H1 (cell line): ENCODE results near the gene HS3ST6. TPM values are rescaled to one million over a fixed set of nuclear protein-coding genes. Genes with fewer than 3 reads are reported as not detected.

Source experiments
- CTCF ChIA-PET: fragments of 300-600 bp; sonication (Branson Sonifier 250); formaldehyde crosslinking; loops from one replicate; lab custom pipeline; 2021; ENCODE audit not compliant: partially characterized antibody; lab: Charles Lee
- POLR2A ChIA-PET: fragments of 300-600 bp; sonication (Branson Sonifier 250); formaldehyde crosslinking; loops from one replicate; lab custom pipeline; 2021; ENCODE audit warnings: inconsistent platforms; ENCODE audit not compliant: partially characterized antibody; lab: Charles Lee
- DNase-seq, 2 experiments: peaks; one replicate each; pipeline versions ENCODE4 v3.0.0 to v3.0.0-alpha.2; 2010 to 2022; ENCODE audit warnings: low spot score in 2 of 2, low read depth in 1 of 2, mixed read lengths in 1 of 2
- FAIRE-seq: peaks from 2 replicates; lab custom pipeline; 2011; peaks lifted over from hg19 to GRCh38; lab: Jason Lieb, UNC
- H2AFZ ChIP-seq: 2 replicates; pipeline ENCODE4 v1.8.1; 2012; ENCODE audit warnings: low read length, inconsistent platforms
- H2AK5ac ChIP-seq: 2 replicates; pipeline ENCODE4 v1.6.1; 2013; ENCODE audit warnings: low read depth, low read length
- H2BK120ac ChIP-seq: replicated peaks from 2 replicates; pipeline ENCODE3; 2013; ENCODE audit warnings: low read depth, low read length, inconsistent platforms
- H2BK12ac ChIP-seq: 2 replicates; pipeline ENCODE4 v1.6.1; 2013; ENCODE audit warnings: low read depth, low read length
- H2BK15ac ChIP-seq: 2 replicates; pipeline ENCODE4 v1.6.1; 2013; ENCODE audit warnings: low read length
- H2BK20ac ChIP-seq: 2 replicates; pipeline ENCODE4 v1.6.1; 2013; ENCODE audit warnings: low read length
- H2BK5ac ChIP-seq: 2 replicates; pipeline ENCODE4 v1.6.1; 2013; ENCODE audit warnings: low read depth, low read length
- H3K14ac ChIP-seq: 2 replicates; pipeline ENCODE4 v1.6.1; 2013; ENCODE audit warnings: inconsistent platforms; ENCODE audit not compliant: insufficient read length
- H3K18ac ChIP-seq: 2 replicates; pipeline ENCODE4 v1.6.1; 2013; ENCODE audit warnings: low read length; ENCODE audit errors: extremely low read depth
- H3K23ac ChIP-seq: 2 replicates; pipeline ENCODE4 v1.6.1; 2013; ENCODE audit warnings: inconsistent platforms; ENCODE audit not compliant: insufficient read length
- H3K23me2 ChIP-seq: 2 replicates; pipeline ENCODE4 v1.6.1; 2013; ENCODE audit warnings: low read depth, low read length
- H3K27ac ChIP-seq: 2 replicates; pipeline ENCODE4 v1.6.1; 2011; ENCODE audit warnings: low read depth, low read length, inconsistent platforms
- H3K27me3 ChIP-seq, 4 experiments: replicated peaks in 1 of 4; 1 replicate in 1 of 4; 2 replicates in 3 of 4; pipeline versions ENCODE4 v1.6.1 to v1.8.1; 2011 to 2013; ENCODE audit warnings: low read length in 3 of 4, mild to moderate bottlenecking in 3 of 4, inconsistent platforms in 2 of 4, mixed read lengths in 2 of 4, moderate library complexity in 1 of 4; ENCODE audit not compliant: control insufficient read depth in 3 of 4, insufficient read depth in 3 of 4; ENCODE audit errors: extremely low read depth in 1 of 4
- H3K36me3 ChIP-seq, 4 experiments: 2 replicates each; pipeline versions ENCODE4 v1.6.1 to v1.8.1; 2011 to 2013; ENCODE audit warnings: mild to moderate bottlenecking in 4 of 4, low read length in 3 of 4, moderate library complexity in 2 of 4, control low read depth in 1 of 4, inconsistent platforms in 1 of 4; ENCODE audit not compliant: insufficient read depth in 4 of 4, control insufficient read depth in 2 of 4
- H3K4ac ChIP-seq: replicated peaks from 2 replicates; pipeline ENCODE3; 2013; ENCODE audit warnings: low read length, low read depth, mixed read lengths, inconsistent platforms; ENCODE audit not compliant: insufficient read length
- H3K4me1 ChIP-seq, 4 experiments: replicated peaks in 1 of 4; 1 replicate in 1 of 4; 2 replicates in 3 of 4; pipeline versions ENCODE4 v1.6.1 to v1.8.1; 2011 to 2013; ENCODE audit warnings: low read length in 3 of 4, inconsistent platforms in 2 of 4, mixed read lengths in 1 of 4; ENCODE audit not compliant: insufficient read depth in 4 of 4, control insufficient read depth in 3 of 4
- H3K4me2 ChIP-seq, 2 experiments: 2 replicates each; pipeline versions ENCODE4 v1.6.1 to v1.8.1; 2011 to 2013; ENCODE audit warnings: low read depth in 2 of 2, low read length in 2 of 2, control low read depth in 1 of 2, inconsistent platforms in 1 of 2, mild to moderate bottlenecking in 1 of 2; ENCODE audit not compliant: insufficient read depth in 1 of 2
- H3K4me3 ChIP-seq, 4 experiments: fragments of 200-600, 300-600 bp in 1 of 4; sonication (generic), shearing (Covaris generic), sonication (Bioruptor Twin) in 1 of 4; 2 replicates each; pipeline versions ENCODE4 v1.5.1 to v1.8.1; 2011 to 2016; ENCODE audit warnings: low read length in 4 of 4, low read depth in 3 of 4, control low read depth in 2 of 4, inconsistent platforms in 2 of 4, mild to moderate bottlenecking in 2 of 4, mixed read lengths in 1 of 4, moderate library complexity in 1 of 4; ENCODE audit not compliant: insufficient read depth in 2 of 4; ENCODE audit errors: extremely low read depth in 1 of 4
- H3K56ac ChIP-seq: replicated peaks from 2 replicates; pipeline ENCODE3; 2013; ENCODE audit warnings: low read depth, mild to moderate bottlenecking, mixed read lengths, low read length, inconsistent platforms; ENCODE audit not compliant: insufficient read length
- H3K79me1 ChIP-seq: 2 replicates; pipeline ENCODE4 v1.6.1; 2013; ENCODE audit warnings: low read depth, low read length, control low read depth
- H3K79me2 ChIP-seq, 2 experiments: 2 replicates each; pipeline versions ENCODE4 v1.6.1 to v1.8.1; 2012 to 2013; ENCODE audit warnings: low read length in 2 of 2, mild to moderate bottlenecking in 2 of 2, inconsistent platforms in 1 of 2; ENCODE audit not compliant: insufficient read depth in 2 of 2, control insufficient read depth in 1 of 2
- H3K9ac ChIP-seq, 4 experiments: replicated peaks in 1 of 4; 1 replicate in 1 of 4; 2 replicates in 3 of 4; pipeline versions ENCODE4 v1.6.1 to v1.8.1; 2011 to 2013; ENCODE audit warnings: low read depth in 3 of 4, low read length in 3 of 4, control low read depth in 2 of 4, mild to moderate bottlenecking in 2 of 4, moderate library complexity in 2 of 4, inconsistent platforms in 1 of 4; ENCODE audit errors: extremely low read depth in 1 of 4
- H3K9me3 ChIP-seq, 2 experiments: 2 replicates each; pipeline versions ENCODE4 v1.6.1 to v1.8.1; 2012 to 2013; ENCODE audit warnings: mild to moderate bottlenecking in 2 of 2, moderate library complexity in 2 of 2, control low read depth in 1 of 2, inconsistent platforms in 1 of 2, low read depth in 1 of 2, low read length in 1 of 2, mixed read lengths in 1 of 2; ENCODE audit not compliant: insufficient read depth in 2 of 2
- H4K20me1 ChIP-seq, 2 experiments: replicated peaks in 1 of 2; 2 replicates each; pipeline versions ENCODE3 to v1.8.1; 2011 to 2013; ENCODE audit warnings: inconsistent platforms in 2 of 2, low read length in 2 of 2, mild to moderate bottlenecking in 1 of 2; ENCODE audit not compliant: insufficient read depth in 2 of 2, control insufficient read depth in 1 of 2
- H4K5ac ChIP-seq: 2 replicates; pipeline ENCODE4 v1.6.1; 2013; ENCODE audit warnings: low read length, low read depth, mixed read lengths, inconsistent platforms; ENCODE audit not compliant: insufficient read length
- H4K8ac ChIP-seq: 2 replicates; pipeline ENCODE4 v1.8.0; 2013; ENCODE audit warnings: mild to moderate bottlenecking, moderate library complexity, low read length, inconsistent platforms; ENCODE audit not compliant: insufficient read depth; ENCODE audit errors: extremely low read depth
- H4K91ac ChIP-seq: replicated peaks from 2 replicates; pipeline ENCODE3; 2013; ENCODE audit warnings: low read length, mixed read lengths, inconsistent platforms; ENCODE audit not compliant: insufficient read length
- ATF2 ChIP-seq: IDR thresholded peaks from 2 replicates; pipeline ENCODE4 v1.6.1; 2012; ENCODE audit warnings: low read length, inconsistent platforms
- CBX5 ChIP-seq: fragments of 300-800, 300-1000 bp; sonication (generic); IDR thresholded peaks from 2 replicates; pipeline ENCODE4 v1.7.1; 2016; ENCODE audit warnings: antibody characterized with exemption, low read length, low read depth
- CEBPB ChIP-seq: IDR thresholded peaks from 2 replicates; pipeline ENCODE4 v1.6.1; 2012; ENCODE audit warnings: low read depth, low read length
- EZH2 ChIP-seq: fragments of 200-600 bp; sonication (generic); IDR thresholded peaks from 2 replicates; pipeline ENCODE4 v1.7.1; 2012; ENCODE audit warnings: low read depth, mild to moderate bottlenecking, moderate library complexity, low read length, inconsistent platforms; ENCODE audit not compliant: severe bottlenecking
- RNF2 ChIP-seq: fragments of 200-900, 300-1000 bp; sonication (generic); IDR thresholded peaks from 2 replicates; pipeline ENCODE4 v1.7.1; 2016; ENCODE audit warnings: borderline replicate concordance, low read depth, mild to moderate bottlenecking, antibody characterized with exemption, low read length; ENCODE audit not compliant: poor library complexity, severe bottlenecking; ENCODE audit errors: missing control alignments
- RXRA ChIP-seq: IDR thresholded peaks from 2 replicates; pipeline ENCODE4 v1.6.1; 2011; ENCODE audit warnings: low read depth, mild to moderate bottlenecking, low read length, moderate library complexity; ENCODE audit not compliant: insufficient read depth
- WGBS, 2 experiments: shearing (Covaris generic) in 1 of 2; methylation state at CpG; one replicate each; pipeline versions ENCODE4 v1.1.6 to v1.1.7; 2013 to 2015; ENCODE audit warnings: low lambda C conversion rate in 2 of 2, mixed read lengths in 2 of 2, inconsistent platforms in 1 of 2, low coverage in 1 of 2, missing lambda C conversion rate in 1 of 2; ENCODE audit not compliant: insufficient replicate concordance in 2 of 2, insufficient coverage in 1 of 2, insufficient read length in 1 of 2; ENCODE audit errors: extremely low coverage in 1 of 2, missing lambda C conversion rate in 1 of 2; 5-methylcytosine and 5-hydroxymethylcytosine counted together
- polyA plus RNA-seq, 7 experiments: library from polyadenylated mRNA; depleted of rRNA in 3 of 7; stranded (reverse) in 5 of 7; unstranded in 2 of 7; fragments of >200 nt in 5 of 7; fragments of 200-250 nt in 2 of 7; gene quantifications; 1 replicate in 5 of 7; 2 replicates in 1 of 7; 4 replicates in 1 of 7; pipeline versions ENCODE4 v1.2.1 to v1.2.3, GENCODE V29; 2011 to 2013; ENCODE audit warnings: missing spikeins in 2 of 7, mixed read lengths in 2 of 7
- total RNA-seq: library from RNA; stranded (reverse); fragmentation: NEBNext Ultra II Directional; extraction: Animal tissue kit (Norgen Biotek cat#: 25700); gene quantifications from 2 replicates; pipeline ENCODE4 v1.2.1, GENCODE V29; 2021

The HS3ST6 gene
- total and polyA plus RNA-seq, 2 of the 8 experiments (the other 6 are each of a cell fraction or from before 2014, with no cell fraction given) = 0.36 to 0.39 TPM

DNA sequence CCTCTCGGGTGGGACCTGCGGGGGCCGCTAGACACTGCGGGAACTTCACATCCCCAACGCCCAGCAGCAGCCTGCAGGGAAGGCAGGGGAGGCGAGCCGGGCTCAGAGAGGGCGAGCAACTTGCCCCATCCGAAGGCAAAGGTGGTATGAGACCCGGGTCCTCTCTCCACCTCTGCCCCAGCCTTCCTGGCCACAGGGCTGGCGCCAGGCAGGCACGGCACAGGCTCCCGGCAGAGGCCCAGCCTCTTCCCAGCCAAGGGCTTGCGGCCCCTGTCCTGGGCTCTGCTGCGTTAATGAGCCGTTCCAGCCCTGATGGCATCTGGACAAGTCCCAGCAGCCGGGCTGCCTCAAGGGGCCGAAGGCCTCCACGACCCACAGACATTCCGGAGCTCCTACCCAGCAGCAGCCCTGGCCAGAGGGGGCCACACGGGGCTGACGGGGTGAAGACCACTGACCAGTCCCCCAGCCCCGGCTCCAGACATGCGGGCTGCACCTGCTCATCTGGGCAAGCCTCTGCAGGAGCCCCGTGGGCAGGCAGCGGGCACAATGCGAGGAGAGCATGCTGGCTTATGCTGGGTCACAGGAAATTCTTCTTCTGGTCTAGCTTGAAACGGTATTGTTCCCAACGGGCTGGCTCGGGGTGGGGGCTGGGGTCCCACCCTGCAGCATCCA, 1.2 kb upstream of the HS3ST6 start:
- peaks cover 4 to 39% (median 24%) of the 10 kb centered on the region in 4 experiments for H3K4me1 ChIP-seq
- TF ChIP-seq RNF2 (no peak), ATF2 (no peak), RXRA (no peak), CEBPB (no peak), CBX5 (no peak), EZH2 (peak; percentile 21)
- TF ChIP-seq, all 59 proteins: peak for 1
- H4K20me1 ChIP-seq = peaks cover 4 to 9% of the 10 kb centered on the region in 2 experiments
- ChIA-PET POLR2A (interaction anchor here (0.9 to 1.8 kb wide), 5 partner anchors 13 to 236 kb away, joined by 3 to 4 read pairs (median 4); partner anchors contain the start of gene TBL3), CTCF (interaction anchor here (0.8 to 2.2 kb wide), 6 partner anchors 9 to 55 kb away, joined by 3 to 6 read pairs (median 4); no protein-coding TSS in a partner anchor)
- H4K8ac ChIP-seq = peak overlapping the region; percentile 66
- no peaks in the 10 kb centered on the region for H3K79me2 ChIP-seq
- H3K23me2 ChIP-seq = peaks cover 9% of the 10 kb centered on the region; the same call in 1 of the 2 replicates
- no peak for DNase-seq
- H3K9me3 ChIP-seq = no peaks in the 10 kb centered on the region
- no peak overlapping the region for H2AK5ac ChIP-seq
- peaks cover 0 to 7% (median 0%) of the 10 kb centered on the region in 4 experiments; a peak in 1 of 8 replicates for H3K36me3 ChIP-seq
- peaks cover 39 to 90% (median 73%) of the 10 kb centered on the region in 4 experiments for H3K27me3 ChIP-seq
- no peaks in the 10 kb centered on the region for H3K79me1 ChIP-seq
- no peak overlapping the region for H3K14ac ChIP-seq
- peak overlapping the region in 1 of 4 experiments; percentile 58; a peak in 1 of 8 replicates for H3K4me3 ChIP-seq
- no peak overlapping the region for H2BK15ac ChIP-seq
- no peak overlapping the region for H3K4ac ChIP-seq
- no peak overlapping the region; the same call in 1 of the 2 replicates for H2BK12ac ChIP-seq
- H2BK20ac ChIP-seq = 0 out of 2 replicates have a peak overlapping the region, but pooled peaks have one; percentile 48
- H2AFZ ChIP-seq = no peak overlapping the region
- no peak overlapping the region for H2BK5ac ChIP-seq
- WGBS, 2 experiments = 69% methylated on average over 18 of the region's 30 CpGs; no CpG with 5 or more reads in 1 of the 2 experiments
- no peak overlapping the region for H3K56ac ChIP-seq
- FAIRE-seq = no peak
- H3K27ac ChIP-seq = no peak overlapping the region
- no peak overlapping the region for H4K91ac ChIP-seq
- H3K23ac ChIP-seq = no peak overlapping the region
- H3K18ac ChIP-seq = no peak overlapping the region
- no peak overlapping the region for H2BK120ac ChIP-seq
- H3K4me2 ChIP-seq = peak overlapping the region in 1 of 2 experiments; percentile 65; a peak in 1 of 4 replicates
- H3K9ac ChIP-seq = no peak overlapping the region
- no peak overlapping the region for H4K5ac ChIP-seq
